HEK293 (cell line): ENCODE results near the gene SSBP3.

Source experiments
- CTCF ChIA-PET: fragments of 350-600 bp; formaldehyde crosslinking; extraction: SDS; loops from one replicate; lab custom pipeline; 2021; ENCODE audit warnings: antibody characterized with exemption; lab: Yijun Ruan, JAX
- POLR2A ChIA-PET: fragments of 300-600 bp; formaldehyde crosslinking; extraction: SDS; loops from one replicate; lab custom pipeline; 2020; ENCODE audit warnings: antibody characterized with exemption, inconsistent platforms; lab: Yijun Ruan, JAX
- H3K27ac ChIP-seq: fragments of 200-500 bp; sonication (Bioruptor generic); 2 replicates; pipeline ENCODE4 v1.5.1; 2014; ENCODE audit warnings: low read depth, low read length, control low read depth, inconsistent platforms; ENCODE audit errors: extremely low read depth
- H3K36me3 ChIP-seq, 2 experiments: fragments of 200-500 bp in 1 of 2; sonication (Bioruptor generic) in 1 of 2; 1 replicate in 1 of 2; 2 replicates in 1 of 2; pipeline ENCODE4 v1.5.1; 2014 to 2017; ENCODE audit warnings: inconsistent platforms in 2 of 2, low read length in 2 of 2; ENCODE audit not compliant: control insufficient read depth in 2 of 2, insufficient read depth in 1 of 2
- H3K4me1 ChIP-seq: fragments of 200-500 bp; sonication (Bioruptor generic); 2 replicates; pipeline ENCODE4 v1.5.1; 2014; ENCODE audit warnings: mild to moderate bottlenecking, low read length, inconsistent platforms; ENCODE audit not compliant: control insufficient read depth, insufficient read depth
- H3K4me3 ChIP-seq: 2 replicates; pipeline ENCODE4 v1.5.1; 2011; ENCODE audit warnings: low read depth, mild to moderate bottlenecking, control low read depth, low read length, moderate library complexity
- H3K9me3 ChIP-seq: fragments of 200-500 bp; sonication (Bioruptor generic); 2 replicates; pipeline ENCODE4 v1.5.1; 2014; ENCODE audit warnings: low read depth, low read length, inconsistent platforms; ENCODE audit not compliant: control insufficient read depth, insufficient read depth
- KLF1 ChIP-seq: fragments of 450-650 bp; formaldehyde crosslinking; IDR thresholded peaks from 2 replicates; pipeline ENCODE4 v1.5.1; 2016; ENCODE audit warnings: missing biosample characterization, missing genetic modification characterization
- MYNN ChIP-seq: fragments of 450-650 bp; formaldehyde crosslinking; IDR thresholded peaks from 2 replicates; pipeline ENCODE4 v1.5.1; 2016; ENCODE audit warnings: missing biosample characterization, missing genetic modification characterization, borderline replicate concordance
- OSR2 ChIP-seq: fragments of 450-650 bp; formaldehyde crosslinking; IDR thresholded peaks from 2 replicates; pipeline ENCODE4 v1.5.1; 2016; ENCODE audit warnings: missing biosample characterization, missing genetic modification characterization
- PATZ1 ChIP-seq: fragments of 450-650 bp; formaldehyde crosslinking; IDR thresholded peaks from 2 replicates; pipeline ENCODE4 v1.5.1; 2016; ENCODE audit warnings: missing biosample characterization, missing genetic modification characterization
- SETDB1 ChIP-seq: IDR thresholded peaks from one replicate; pipeline ENCODE4 v1.6.1; 2017; ENCODE audit warnings: mild to moderate bottlenecking, low read length, moderate library complexity, mixed read lengths; ENCODE audit not compliant: insufficient read length
- SP3 ChIP-seq: fragments of 450-650 bp; formaldehyde crosslinking; IDR thresholded peaks from 2 replicates; pipeline ENCODE4 v1.5.1; 2016; ENCODE audit warnings: missing biosample characterization, missing genetic modification characterization
- YY1 ChIP-seq: fragments of 450-650 bp; formaldehyde crosslinking; IDR thresholded peaks from 2 replicates; pipeline ENCODE4 v1.5.1; 2018; ENCODE audit warnings: missing biosample characterization, missing genetic modification characterization
- ZNF112 ChIP-seq: fragments of 450-650 bp; formaldehyde crosslinking; IDR thresholded peaks from 2 replicates; pipeline ENCODE4 v1.5.0; 2017; ENCODE audit warnings: missing biosample characterization, missing genetic modification characterization
- ZNF146 ChIP-seq: fragments of 450-650 bp; formaldehyde crosslinking; IDR thresholded peaks from 2 replicates; pipeline ENCODE4 v1.5.1; 2016; ENCODE audit warnings: missing biosample characterization, missing genetic modification characterization
- ZNF169 ChIP-seq: fragments of 450-650 bp; formaldehyde crosslinking; IDR thresholded peaks from 2 replicates; pipeline ENCODE4 v1.5.1; 2016; ENCODE audit warnings: missing biosample characterization, missing genetic modification characterization
- ZNF2 ChIP-seq: fragments of 450-650 bp; formaldehyde crosslinking; IDR thresholded peaks from 2 replicates; pipeline ENCODE4 v1.5.1; 2016; ENCODE audit warnings: missing biosample characterization, missing genetic modification characterization
- ZNF239 ChIP-seq: fragments of 450-650 bp; formaldehyde crosslinking; IDR thresholded peaks from 2 replicates; pipeline ENCODE4 v1.5.1; 2016; ENCODE audit warnings: missing biosample characterization, missing genetic modification characterization
- ZNF274 ChIP-seq, 2 experiments: fragments of 200-500 bp in 1 of 2; fragments of 450-650 bp in 1 of 2; sonication (Bioruptor generic) in 1 of 2; formaldehyde crosslinking in 1 of 2; IDR thresholded peaks; 2 replicates each; pipeline versions ENCODE4 v1.5.1 to v1.6.1; 2014 to 2016; ENCODE audit warnings: borderline replicate concordance in 1 of 2, inconsistent platforms in 1 of 2, low read length in 1 of 2, missing biosample characterization in 1 of 2, missing genetic modification characterization in 1 of 2
- ZNF302 ChIP-seq: fragments of 450-650 bp; formaldehyde crosslinking; IDR thresholded peaks from 2 replicates; pipeline ENCODE4 v1.5.1; 2016; ENCODE audit warnings: missing biosample characterization, missing genetic modification characterization, low read depth
- ZNF354C ChIP-seq: fragments of 450-650 bp; formaldehyde crosslinking; IDR thresholded peaks from 2 replicates; pipeline ENCODE4 v1.5.1; 2016; ENCODE audit warnings: missing biosample characterization, missing genetic modification characterization, low read depth, borderline replicate concordance
- ZNF404 ChIP-seq: fragments of 450-650 bp; formaldehyde crosslinking; IDR thresholded peaks from 2 replicates; pipeline ENCODE4 v1.5.1; 2017; ENCODE audit warnings: missing biosample characterization, missing genetic modification characterization
- ZNF423 ChIP-seq: fragments of 450-650 bp; formaldehyde crosslinking; IDR thresholded peaks from 2 replicates; pipeline ENCODE4 v1.5.1; 2016; ENCODE audit warnings: missing biosample characterization, missing genetic modification characterization
- ZNF544 ChIP-seq: fragments of 450-650 bp; formaldehyde crosslinking; IDR thresholded peaks from 2 replicates; pipeline ENCODE4 v1.5.0; 2017; ENCODE audit warnings: missing biosample characterization, missing genetic modification characterization
- ZNF629 ChIP-seq: fragments of 450-650 bp; formaldehyde crosslinking; IDR thresholded peaks from 2 replicates; pipeline ENCODE4 v1.5.1; 2017; ENCODE audit warnings: missing biosample characterization, missing genetic modification characterization
- ZSCAN23 ChIP-seq: fragments of 450-650 bp; formaldehyde crosslinking; IDR thresholded peaks from 2 replicates; pipeline ENCODE4 v1.5.1; 2016; ENCODE audit warnings: missing biosample characterization, missing genetic modification characterization
- TF ChIP-seq, protein P1 (sequence below): fragments of 450-650 bp; formaldehyde crosslinking; IDR thresholded peaks from 2 replicates; pipeline ENCODE4 v1.5.1; 2017; ENCODE audit warnings: missing biosample characterization, missing genetic modification characterization
- TF ChIP-seq, protein P2 (sequence below): fragments of 450-650 bp; formaldehyde crosslinking; IDR thresholded peaks from 2 replicates; pipeline ENCODE4 v1.5.1; 2016; ENCODE audit warnings: missing biosample characterization, missing genetic modification characterization

The SSBP3 gene

DNA sequence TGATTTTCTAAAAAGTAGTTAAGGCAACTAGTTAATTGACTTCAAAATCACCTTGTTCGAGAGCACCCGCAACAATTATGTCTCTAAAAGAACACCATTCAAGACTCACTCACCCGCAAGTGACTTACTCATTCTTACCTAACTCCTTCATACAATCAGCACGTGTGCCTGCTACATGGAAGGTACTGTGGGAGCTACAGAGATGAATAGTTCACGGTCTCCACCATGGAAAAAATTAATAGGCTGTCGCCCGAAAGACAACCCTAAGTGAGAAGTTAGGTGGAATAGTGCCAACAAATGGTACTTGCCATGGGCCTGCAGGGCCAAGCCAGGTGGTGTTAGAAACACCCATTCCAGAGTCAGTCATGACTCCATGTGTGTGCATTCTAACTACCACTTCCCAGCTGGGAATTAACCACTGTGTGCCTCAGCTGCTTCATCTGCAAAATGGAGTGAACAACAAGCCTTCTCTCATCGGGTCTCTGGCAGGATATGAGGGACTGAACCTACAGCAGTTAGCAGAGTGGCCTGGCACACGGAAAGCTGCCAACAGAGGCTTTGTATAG, 7.1 kb downstream of the SSBP3 start (continued):
- TF ChIP-seq PATZ1 (tag by site-specific recombination) (no peak), ZNF2 (tag by site-specific recombination) (no peak), ZNF404 (no peak), ZNF146 (tag by site-specific recombination) (no peak), MYNN (tag by site-specific recombination) (no peak), ZNF274 (IDR thresholded peaks at IDR 0.05; ENCODE audit: low read length) (no peak), ZNF274 (tag by site-specific recombination; IDR thresholded peaks at IDR 0.05; ENCODE audit: borderline replicate concordance) (no peak)
- TF ChIP-seq, all 188 proteins: peak for 0

- Histone ChIP-seq H3K27ac (no peak overlapping the region), H3K9me3 (no peaks in the 10 kb centered on the region), H3K36me3 (peaks cover 20 to 89% of the 10 kb centered on the region in 2 experiments), H3K4me1 (no peaks in the 10 kb centered on the region; the same call in 1 of the 2 replicates), H3K4me3 (no peak overlapping the region)
- ChIA-PET CTCF (no interaction called here), POLR2A (no interaction called here)
- TF ChIP-seq ZNF354C (tag by site-specific recombination) (no peak), OSR2 (no peak), ZSCAN23 (tag by site-specific recombination) (no peak), ZNF423 (tag by site-specific recombination) (no peak), KLF1 (tag by site-specific recombination) (no peak), SP3 (no peak), ZNF239 (tag by site-specific recombination) (no peak), ZNF629 (tag by site-specific recombination) (no peak), SETDB1 (no peak), ZNF112 (tag by site-specific recombination) (no peak), YY1 (no peak), ZNF169 (tag by site-specific recombination) (no peak), ZNF302 (tag by site-specific recombination) (no peak), ZNF544 (tag by site-specific recombination) (no peak)
- TF ChIP-seq, protein P1, sequence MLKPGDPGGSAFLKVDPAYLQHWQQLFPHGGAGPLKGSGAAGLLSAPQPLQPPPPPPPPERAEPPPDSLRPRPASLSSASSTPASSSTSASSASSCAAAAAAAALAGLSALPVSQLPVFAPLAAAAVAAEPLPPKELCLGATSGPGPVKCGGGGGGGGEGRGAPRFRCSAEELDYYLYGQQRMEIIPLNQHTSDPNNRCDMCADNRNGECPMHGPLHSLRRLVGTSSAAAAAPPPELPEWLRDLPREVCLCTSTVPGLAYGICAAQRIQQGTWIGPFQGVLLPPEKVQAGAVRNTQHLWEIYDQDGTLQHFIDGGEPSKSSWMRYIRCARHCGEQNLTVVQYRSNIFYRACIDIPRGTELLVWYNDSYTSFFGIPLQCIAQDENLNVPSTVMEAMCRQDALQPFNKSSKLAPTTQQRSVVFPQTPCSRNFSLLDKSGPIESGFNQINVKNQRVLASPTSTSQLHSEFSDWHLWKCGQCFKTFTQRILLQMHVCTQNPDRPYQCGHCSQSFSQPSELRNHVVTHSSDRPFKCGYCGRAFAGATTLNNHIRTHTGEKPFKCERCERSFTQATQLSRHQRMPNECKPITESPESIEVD (tag by site-specific recombination): no peak
- TF ChIP-seq, protein P2, sequence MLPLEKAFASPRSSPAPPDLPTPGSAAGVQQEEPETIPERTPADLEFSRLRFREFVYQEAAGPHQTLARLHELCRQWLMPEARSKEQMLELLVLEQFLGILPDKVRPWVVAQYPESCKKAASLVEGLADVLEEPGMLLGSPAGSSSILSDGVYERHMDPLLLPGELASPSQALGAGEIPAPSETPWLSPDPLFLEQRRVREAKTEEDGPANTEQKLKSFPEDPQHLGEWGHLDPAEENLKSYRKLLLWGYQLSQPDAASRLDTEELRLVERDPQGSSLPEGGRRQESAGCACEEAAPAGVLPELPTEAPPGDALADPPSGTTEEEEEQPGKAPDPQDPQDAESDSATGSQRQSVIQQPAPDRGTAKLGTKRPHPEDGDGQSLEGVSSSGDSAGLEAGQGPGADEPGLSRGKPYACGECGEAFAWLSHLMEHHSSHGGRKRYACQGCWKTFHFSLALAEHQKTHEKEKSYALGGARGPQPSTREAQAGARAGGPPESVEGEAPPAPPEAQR: no peak
Measured at GRCh38 chr1:54397980-54398379, 8.2 kb downstream of the SSBP3 start.
